HepG2 (cell line): ENCODE data around the gene ARSB. TPM values are rescaled to one million over a fixed set of nuclear protein-coding genes. Genes with fewer than 3 reads are reported as not detected.

Experiments used
- ATAC-seq: fragments of 200-7000 bp; cut with Tn5 transposase; 3 replicates; pipeline ENCODE4 v1.9.1; 2020; ENCODE audit warnings: mild to moderate bottlenecking, moderate library complexity
- BruUV-seq: library from RNA; stranded (reverse); fragments of 400-500 nt; replicated peaks from 2 replicates; lab custom pipeline; 2021; lab: Mats Ljungman, UMichigan
- CTCF ChIA-PET: fragments of 300-600 bp; formaldehyde crosslinking; extraction: SDS; loops from one replicate; lab custom pipeline; 2021; ENCODE audit warnings: low total read pairs, inconsistent platforms, low intra/inter-chr PET ratio; lab: Yijun Ruan, JAX
- POLR2A ChIA-PET: fragments of 350-600 bp; sonication (Branson Sonifier 250); formaldehyde crosslinking; loops from one replicate; lab custom pipeline; 2020; ENCODE audit warnings: antibody characterized with exemption, inconsistent platforms; lab: Yijun Ruan, JAX
- DNase-seq: peaks from one replicate; pipeline ENCODE4 v3.0.0-alpha.2; 2015; ENCODE audit warnings: low spot score
- FAIRE-seq: peaks from 3 replicates; lab custom pipeline; 2011; peaks lifted over from hg19 to GRCh38; lab: Jason Lieb, UNC
- H2AFZ ChIP-seq: one replicate; pipeline ENCODE4 v1.6.1; 2011; ENCODE audit warnings: low read length, inconsistent platforms
- H3K27ac ChIP-seq: fragments of 300-600 bp; 3 replicates; pipeline ENCODE4 v1.8.0; 2011; ENCODE audit warnings: mixed run types, mild to moderate bottlenecking, mixed read lengths, low read length, inconsistent platforms; ENCODE audit not compliant: insufficient read depth; ENCODE audit errors: extremely low read length
- H3K27me3 ChIP-seq, 2 experiments: fragments of 200-600 bp in 1 of 2; 2 replicates in 1 of 2; 3 replicates in 1 of 2; pipeline versions ENCODE4 v1.6.0 to v1.8.0; 2011; ENCODE audit warnings: low read length in 2 of 2, mild to moderate bottlenecking in 2 of 2, moderate library complexity in 2 of 2, inconsistent platforms in 1 of 2; ENCODE audit not compliant: insufficient read depth in 2 of 2, control insufficient read depth in 1 of 2
- H3K36me3 ChIP-seq, 2 experiments: fragments of 200-600 bp in 1 of 2; replicated peaks in 1 of 2; 2 replicates in 1 of 2; 3 replicates in 1 of 2; pipeline versions ENCODE4 v1.5.1 to v1.8.0; 2011; ENCODE audit warnings: low read length in 2 of 2, inconsistent platforms in 1 of 2; ENCODE audit not compliant: insufficient read depth in 2 of 2, control insufficient read depth in 1 of 2
- H3K4me1 ChIP-seq: 2 replicates; pipeline ENCODE4 v1.5.1; 2012; ENCODE audit warnings: low read length, inconsistent platforms; ENCODE audit not compliant: insufficient read depth
- H3K4me2 ChIP-seq: 2 replicates; pipeline ENCODE4 v1.6.0; 2011; ENCODE audit warnings: low read depth, low read length, inconsistent platforms
- H3K4me3 ChIP-seq, 3 experiments: fragments of 200-600 bp in 1 of 3; sonication (generic), shearing (Covaris generic) in 1 of 3; replicated peaks in 1 of 3; 2 replicates each; pipeline ENCODE4 v1.5.1; 2011 to 2016; ENCODE audit warnings: low read length in 3 of 3, inconsistent platforms in 2 of 3, low read depth in 2 of 3, mild to moderate bottlenecking in 2 of 3, control low read depth in 1 of 3, mixed read lengths in 1 of 3; ENCODE audit not compliant: insufficient read depth in 1 of 3
- H3K79me2 ChIP-seq: one replicate; pipeline ENCODE4 v1.6.1; 2011; ENCODE audit warnings: low read length, inconsistent platforms; ENCODE audit not compliant: insufficient read depth
- H3K9ac ChIP-seq: 2 replicates; pipeline ENCODE4 v1.6.0; 2011; ENCODE audit warnings: mild to moderate bottlenecking, low read depth, low read length, inconsistent platforms; ENCODE audit not compliant: insufficient read depth
- H3K9me3 ChIP-seq: 2 replicates; pipeline ENCODE4 v1.5.1; 2012; ENCODE audit warnings: mild to moderate bottlenecking, low read length
- H4K20me1 ChIP-seq: 2 replicates; pipeline ENCODE4 v1.6.0; 2011; ENCODE audit warnings: inconsistent platforms, mild to moderate bottlenecking, low read length, moderate library complexity; ENCODE audit not compliant: insufficient read depth
- CHD4 ChIP-seq: fragments of 200-600 bp; sonication (generic); IDR thresholded peaks from 2 replicates; pipeline ENCODE4 v1.7.0; 2017; ENCODE audit warnings: mild to moderate bottlenecking, low read length, borderline replicate concordance
- PHF21A ChIP-seq: sonication (generic); formaldehyde crosslinking; IDR thresholded peaks from 2 replicates; pipeline ENCODE4 v1.5.0; 2020; ENCODE audit warnings: mild to moderate bottlenecking, missing genetic modification reagents
- WGBS: methylation state at CpG from one replicate; pipeline ENCODE4 v1.1.6; 2017; ENCODE audit warnings: low lambda C conversion rate; 5-methylcytosine and 5-hydroxymethylcytosine counted together
- in situ Hi-C: cut with HindIII; loops from 2 replicates; pipeline ENCODE4 v1.10.0; 2017; ENCODE audit warnings: low pct_unique_long_range_greater_than_20kb; ENCODE audit not compliant: extremely low pct_ligation_motif_present
- intact Hi-C: fragments of 100-400 bp; cut with micrococcal nuclease; formaldehyde crosslinking; loops from one replicate; pipeline ENCODE4 v1.10.0; 2022; ENCODE audit not compliant: unreplicated experiment
- polyA plus RNA-seq, 8 experiments: library from polyadenylated mRNA; depleted of rRNA in 3 of 8; stranded (reverse) in 7 of 8; unstranded in 1 of 8; fragments of >200 nt; fragmentation: Illumina TruSeq in 4 of 8; extraction: Trizol in 4 of 8; gene quantifications; 2 replicates each; pipeline versions ENCODE4 v1.2.1 to v1.2.3, GENCODE V29; 2011 to 2016; ENCODE audit warnings: low read depth in 4 of 8, missing spikeins in 1 of 8, mixed read lengths in 1 of 8; ENCODE audit not compliant: insufficient read depth in 1 of 8
- total RNA-seq, 5 experiments: library from RNA; depleted of rRNA; stranded (reverse); fragments of >200 nt; fragmentation: Illumina TruSeq; extraction: Trizol; gene quantifications; 2 replicates each; pipeline ENCODE4 v1.2.3, GENCODE V29; 2016; ENCODE audit warnings: low read depth in 1 of 5
- TF ChIP-seq, protein P1 (sequence below): sonication (generic); formaldehyde crosslinking; IDR thresholded peaks from 2 replicates; pipeline ENCODE4 v1.8.0; 2022; ENCODE audit warnings: low read depth, missing genetic modification reagents
- TF ChIP-seq, protein P2 (sequence below): sonication (generic); formaldehyde crosslinking; IDR thresholded peaks from 2 replicates; pipeline ENCODE4 v1.4.0; 2020; ENCODE audit warnings: missing genetic modification reagents

ARSB gene
- total and polyA plus RNA-seq, 2 of the 13 experiments (the other 11 are each of a cell fraction or from before 2014, with no cell fraction given), result 52.6 to 66.4 TPM

DNA sequence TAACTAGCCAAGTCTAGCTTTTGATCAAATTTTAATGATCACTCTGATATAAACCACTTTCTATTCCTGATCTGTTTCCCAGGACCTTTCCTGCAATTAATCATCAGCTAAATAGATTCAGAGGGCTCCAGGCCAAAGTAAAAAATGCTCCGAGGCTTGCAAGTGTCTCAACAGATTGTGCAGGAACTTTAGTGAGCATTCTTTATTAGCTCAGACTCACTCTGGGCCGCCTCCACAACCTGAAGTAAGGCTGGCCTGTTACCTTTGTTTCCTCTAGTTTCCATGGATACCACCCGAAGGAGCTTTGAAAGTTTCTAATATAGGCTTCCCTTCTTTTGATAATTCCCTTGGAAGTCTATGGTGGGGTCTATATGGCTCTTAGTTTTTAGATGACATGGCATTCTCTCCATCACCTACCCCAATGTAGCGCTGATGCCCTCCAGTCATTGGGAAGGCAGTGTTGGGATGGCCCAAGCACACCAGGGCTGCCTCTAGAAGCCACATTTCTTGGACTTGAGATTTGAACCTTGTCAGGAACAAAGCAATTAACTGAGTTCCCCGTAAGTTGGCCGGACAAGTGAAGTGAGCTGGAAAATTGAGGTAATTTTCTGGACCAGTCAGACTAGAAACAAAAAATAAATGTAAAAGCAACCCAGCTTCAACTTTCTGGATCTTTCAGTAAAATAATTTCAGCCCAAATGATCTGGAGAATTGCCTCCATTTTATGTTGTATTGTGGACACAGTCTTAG, 238.9 kb downstream of the ARSB start:
- TF ChIP-seq, protein P1, sequence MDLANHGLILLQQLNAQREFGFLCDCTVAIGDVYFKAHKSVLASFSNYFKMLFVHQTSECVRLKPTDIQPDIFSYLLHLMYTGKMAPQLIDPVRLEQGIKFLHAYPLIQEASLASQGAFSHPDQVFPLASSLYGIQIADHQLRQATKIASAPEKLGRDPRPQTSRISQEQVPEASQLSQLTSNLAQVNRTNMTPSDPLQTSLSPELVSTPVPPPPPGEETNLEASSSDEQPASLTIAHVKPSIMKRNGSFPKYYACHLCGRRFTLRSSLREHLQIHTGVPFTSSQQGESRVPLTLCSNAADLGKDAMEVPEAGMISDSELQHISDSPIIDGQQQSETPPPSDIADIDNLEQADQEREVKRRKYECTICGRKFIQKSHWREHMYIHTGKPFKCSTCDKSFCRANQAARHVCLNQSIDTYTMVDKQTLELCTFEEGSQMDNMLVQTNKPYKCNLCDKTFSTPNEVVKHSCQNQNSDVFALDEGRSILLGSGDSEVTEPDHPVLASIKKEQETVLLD (CRISPR knock-in tag), result no peak
- TF ChIP-seq CHD4 (no peak), PHF21A (no peak)
- TF ChIP-seq, protein P2, sequence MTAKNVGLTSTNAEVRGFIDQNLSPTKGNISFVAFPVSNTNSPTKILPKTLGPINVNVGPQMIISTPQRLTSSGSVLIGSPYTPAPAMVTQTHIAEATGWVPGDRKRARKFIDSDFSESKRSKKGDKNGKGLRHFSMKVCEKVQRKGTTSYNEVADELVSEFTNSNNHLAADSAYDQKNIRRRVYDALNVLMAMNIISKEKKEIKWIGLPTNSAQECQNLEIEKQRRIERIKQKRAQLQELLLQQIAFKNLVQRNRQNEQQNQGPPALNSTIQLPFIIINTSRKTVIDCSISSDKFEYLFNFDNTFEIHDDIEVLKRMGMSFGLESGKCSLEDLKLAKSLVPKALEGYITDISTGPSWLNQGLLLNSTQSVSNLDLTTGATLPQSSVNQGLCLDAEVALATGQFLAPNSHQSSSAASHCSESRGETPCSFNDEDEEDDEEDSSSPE (CRISPR knock-in tag), result no peak
- FAIRE-seq (no peak), ATAC-seq (no peak), DNase-seq (no peak)
- Histone ChIP-seq H4K20me1 (no peaks in the 10 kb centered on the region), H3K9ac (no peak overlapping the region), H3K36me3 (no peaks in the 10 kb centered on the region), H3K4me1 (peaks cover 20% of the 10 kb centered on the region), H2AFZ (no peak overlapping the region), H3K4me2 (no peak overlapping the region), H3K9me3 (no peaks in the 10 kb centered on the region), H3K27ac (no peak overlapping the region), H3K27me3 (peaks cover 0 to 9% of the 10 kb centered on the region in 2 experiments; a peak in 3 of 5 replicates), H3K79me2 (no peaks in the 10 kb centered on the region), H3K4me3 (no peak overlapping the region)
- in situ Hi-C loops (no loop called here), intact Hi-C loops (no loop called here)
- no TSS peak for BruUV-seq
- ChIA-PET POLR2A (interaction anchor here (1.1 kb wide), 1 partner anchor 11 kb away, joined by 3 read pairs; no protein-coding TSS in a partner anchor), CTCF (no interaction called here)
- WGBS, result 32% methylated on average over 6 of the region's 6 CpGs
